ENCODE results near the gene S100A10. TPM values are rescaled to one million over a fixed set of nuclear protein-coding genes. Genes with fewer than 3 reads are reported as not detected.

The S100A10 gene
- total RNA-seq, 6 experiments from 2014 or later: 390 to 518 (median 442) TPM

DNA sequence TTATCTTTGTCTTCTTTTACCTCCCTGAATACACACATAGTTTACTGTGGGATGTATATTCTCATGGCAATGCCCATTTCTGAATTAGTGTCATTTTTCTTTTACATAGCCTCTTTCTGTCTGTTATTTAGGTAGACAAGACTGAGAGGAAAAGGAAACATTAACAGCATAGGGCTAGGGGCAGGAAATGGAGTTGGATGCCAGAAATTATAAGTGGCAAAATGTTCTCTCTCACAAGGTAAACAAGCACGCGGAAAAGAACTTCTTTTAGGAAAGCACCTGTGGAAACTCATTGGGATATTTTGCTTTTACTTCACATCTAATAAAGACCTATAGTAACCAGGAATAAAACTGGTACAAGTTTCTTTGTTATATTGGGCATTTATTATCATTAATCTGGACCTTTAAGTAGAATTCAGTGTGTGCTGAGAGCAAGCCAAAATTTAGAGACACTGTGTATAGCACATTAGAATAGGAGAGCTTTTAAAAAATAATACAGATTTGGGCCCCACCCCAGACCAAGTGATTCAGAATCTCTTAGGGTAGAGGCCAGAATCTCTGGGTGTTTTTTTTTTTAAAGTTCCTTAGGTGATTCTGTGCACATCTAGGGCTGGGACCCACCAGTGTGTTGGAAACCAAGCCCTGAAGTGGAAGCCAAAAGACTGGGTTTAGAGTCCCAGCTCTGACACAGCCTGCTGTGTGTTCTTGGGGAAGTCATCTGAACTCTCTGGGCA lies 32.7 kb downstream of the S100A10 start:
- Mint-ChIP-seq H3K36me3 (ENCODE audit: low read depth) (no peaks in the 10 kb centered on the region), H3K27me3 (ENCODE audit: insufficient read depth) (peaks cover 2% of the 10 kb centered on the region), H3K27ac (no peak overlapping the region), H3K9me3 (no peaks in the 10 kb centered on the region), H3K4me1 (ENCODE audit: low read depth) (peaks cover 9% of the 10 kb centered on the region), H3K4me3 (no peak overlapping the region)
- no peak for TF ChIP-seq CTCF (IDR thresholded peaks at IDR 0.05)
- DNase-seq: no peak

GRCh38 chr1:151958959-151959358 lies 34.7 kb downstream of the S100A10 start:
- Mint-ChIP-seq H3K4me1 (ENCODE audit: low read depth) (peaks cover 9% of the 10 kb centered on the region), H3K4me3 (no peak overlapping the region), H3K36me3 (ENCODE audit: low read depth) (no peaks in the 10 kb centered on the region), H3K27me3 (ENCODE audit: insufficient read depth) (no peaks in the 10 kb centered on the region; the same call in none of the 2 replicates), H3K9me3 (no peaks in the 10 kb centered on the region), H3K27ac (no peak overlapping the region)
- no peak for DNase-seq
- no peak for TF ChIP-seq CTCF (IDR thresholded peaks at IDR 0.05)

DNA sequence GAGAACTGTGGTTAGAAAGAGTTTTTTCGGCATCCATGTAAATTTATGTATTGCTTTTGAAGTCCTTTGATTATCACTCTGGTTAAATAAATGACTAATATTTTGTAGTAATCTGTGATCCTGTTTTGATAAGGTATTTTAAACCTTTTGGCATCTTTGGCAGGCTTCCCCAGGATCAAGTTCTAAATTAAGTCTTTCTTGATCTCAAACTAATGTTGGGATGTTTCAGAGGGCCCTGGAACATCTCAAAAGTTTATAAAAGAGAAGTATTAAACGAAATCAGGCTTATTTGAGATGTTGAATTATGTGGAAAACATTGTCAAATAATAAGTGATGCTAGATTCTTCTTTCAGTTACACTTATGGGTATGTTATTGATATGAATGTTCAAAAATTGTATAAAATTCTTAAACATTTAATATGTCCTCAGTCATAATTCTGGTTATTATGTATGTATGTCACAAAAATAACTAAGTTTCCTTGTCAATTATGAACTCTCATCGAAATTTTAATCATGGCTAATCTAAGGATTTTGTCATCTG lies 36.6 kb downstream of the S100A10 start:
- Mint-ChIP-seq H3K4me3 (no peak overlapping the region), H3K4me1 (ENCODE audit: low read depth) (peaks cover 9% of the 10 kb centered on the region), H3K9me3 (no peaks in the 10 kb centered on the region), H3K27me3 (ENCODE audit: insufficient read depth) (peaks cover under 1% of the 10 kb centered on the region), H3K27ac (no peak overlapping the region), H3K36me3 (ENCODE audit: low read depth) (no peaks in the 10 kb centered on the region)
- no peak for TF ChIP-seq CTCF (IDR thresholded peaks at IDR 0.05)
- DNase-seq: no peak

DNA sequence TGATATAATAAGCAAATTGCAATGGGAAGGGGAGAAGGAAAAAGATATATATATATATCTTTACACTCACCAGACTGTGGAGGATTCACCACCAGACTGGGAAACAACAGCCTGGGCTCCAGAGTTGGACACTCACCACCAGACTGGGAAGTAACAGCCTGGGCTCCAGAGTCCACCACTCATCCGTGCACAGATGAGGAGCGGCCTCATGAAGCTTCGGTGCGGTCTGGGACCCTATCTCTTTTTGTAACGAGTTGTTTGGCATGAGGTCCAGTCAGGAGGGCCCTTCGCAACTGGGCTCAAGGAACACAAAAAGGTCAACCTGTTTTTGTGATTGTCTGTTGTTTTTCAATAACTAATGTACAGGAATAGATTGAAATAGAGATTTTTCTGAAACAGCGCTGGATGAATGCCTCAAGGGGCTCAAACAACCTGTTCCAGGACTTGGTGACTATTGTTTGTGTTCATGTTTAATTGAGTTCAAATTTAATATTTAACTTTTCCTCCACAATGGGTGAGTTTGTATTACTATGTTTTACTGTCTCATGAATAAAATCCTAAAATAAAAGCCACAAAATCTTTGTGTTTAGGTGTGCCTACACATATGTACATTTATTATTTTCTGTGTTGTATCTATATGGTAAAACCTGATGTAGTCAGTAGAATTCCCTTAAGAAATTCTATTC lies 40.1 kb downstream of the S100A10 start:
- Mint-ChIP-seq H3K9me3 (no peaks in the 10 kb centered on the region), H3K4me3 (no peak overlapping the region), H3K4me1 (ENCODE audit: low read depth) (no peaks in the 10 kb centered on the region), H3K36me3 (ENCODE audit: low read depth) (no peaks in the 10 kb centered on the region), H3K27me3 (ENCODE audit: insufficient read depth) (peaks cover 2% of the 10 kb centered on the region), H3K27ac (no peak overlapping the region)
- DNase-seq: no peak
- TF ChIP-seq CTCF (IDR thresholded peaks at IDR 0.05): no peak

DNA sequence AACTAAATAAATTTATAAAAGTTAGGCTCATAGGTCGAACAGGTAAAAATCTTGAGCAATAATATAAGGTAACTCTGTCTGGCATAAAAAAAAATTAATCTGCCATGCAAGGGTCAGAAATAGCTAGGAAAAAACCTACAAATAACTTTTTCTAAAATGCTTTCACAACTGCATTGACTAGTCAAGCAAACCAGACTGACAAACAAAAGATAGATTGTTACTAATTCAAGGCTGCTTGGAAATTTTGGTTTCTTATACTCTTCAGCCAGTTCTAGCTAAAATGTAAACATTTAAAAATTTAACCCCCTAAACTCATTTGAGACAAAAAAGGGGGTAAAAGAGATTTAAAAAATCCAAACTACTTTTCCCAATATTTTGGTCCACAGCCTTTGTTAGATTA lies 40.8 kb downstream of the S100A10 start:
- Mint-ChIP-seq H3K9me3 (no peaks in the 10 kb centered on the region), H3K36me3 (ENCODE audit: low read depth) (no peaks in the 10 kb centered on the region), H3K27me3 (ENCODE audit: insufficient read depth) (peaks cover 2% of the 10 kb centered on the region), H3K4me3 (no peak overlapping the region), H3K4me1 (ENCODE audit: low read depth) (no peaks in the 10 kb centered on the region), H3K27ac (no peak overlapping the region)
- TF ChIP-seq CTCF (IDR thresholded peaks at IDR 0.05): no peak
- no peak for DNase-seq

Measured in HFFc6 (cell line).